ENCODE measurements around the gene NPRL2.
A peak's percentile ranks its signal among the peaks of the same experiment; 100 is the strongest.

The NPRL2 gene

GRCh38 chr3:50303013-50303815 lies 47.4 kb downstream of the NPRL2 start, which contains the start of gene HYAL1:
TSS of gene HYAL1 (minus strand) at chr3:50303574. CDS start at chr3:50302956, 618 bp downstream.
- DNase-seq, result no peak

GRCh38 chr3:50302095-50303012 lies 48.2 kb downstream of the NPRL2 start:
- no peak for DNase-seq

- DNase-seq, result no peak
Observed at GRCh38 chr3:50300681-50301254, 49.8 kb downstream of the NPRL2 start.

GRCh38 chr3:50299929-50300680 lies 50.5 kb downstream of the NPRL2 start:
- no peak for DNase-seq

- DNase-seq, result no peak
Observed at GRCh38 chr3:50299638-50299928, 51.0 kb downstream of the NPRL2 start.

GRCh38 chr3:50298836-50299637 lies 51.5 kb downstream of the NPRL2 start, which contains the start of the genes HYAL3 and NAA80:
TSS of gene HYAL3 (minus strand) at chr3:50299405. CDS start at chr3:50295602, 3,803 bp downstream.
TSS of gene NAA80 (minus strand) at chr3:50299405. CDS start at chr3:50297463, 1,942 bp downstream.
- DNase-seq, result peak; percentile 100

GRCh38 chr3:50297896-50298725 lies 52.5 kb downstream of the NPRL2 start:
- DNase-seq, result no peak

GRCh38 chr3:50297384-50297775 lies 53.2 kb downstream of the NPRL2 start:
- no peak for DNase-seq

Data from stimulated activated CD8-positive, alpha-beta memory T cell treated with anti-CD3 and anti-CD28 coated beads, Interleukin-4, amount 100 ng/mL, for 48 hours (primary cell).